Central memory CD4-positive, alpha-beta T cell (primary cell): ENCODE measurements around the gene LRTM2.

Source experiments
- DNase-seq: peaks from one replicate; pipeline ENCODE4 v3.0.0; 2022

The LRTM2 gene

DNA sequence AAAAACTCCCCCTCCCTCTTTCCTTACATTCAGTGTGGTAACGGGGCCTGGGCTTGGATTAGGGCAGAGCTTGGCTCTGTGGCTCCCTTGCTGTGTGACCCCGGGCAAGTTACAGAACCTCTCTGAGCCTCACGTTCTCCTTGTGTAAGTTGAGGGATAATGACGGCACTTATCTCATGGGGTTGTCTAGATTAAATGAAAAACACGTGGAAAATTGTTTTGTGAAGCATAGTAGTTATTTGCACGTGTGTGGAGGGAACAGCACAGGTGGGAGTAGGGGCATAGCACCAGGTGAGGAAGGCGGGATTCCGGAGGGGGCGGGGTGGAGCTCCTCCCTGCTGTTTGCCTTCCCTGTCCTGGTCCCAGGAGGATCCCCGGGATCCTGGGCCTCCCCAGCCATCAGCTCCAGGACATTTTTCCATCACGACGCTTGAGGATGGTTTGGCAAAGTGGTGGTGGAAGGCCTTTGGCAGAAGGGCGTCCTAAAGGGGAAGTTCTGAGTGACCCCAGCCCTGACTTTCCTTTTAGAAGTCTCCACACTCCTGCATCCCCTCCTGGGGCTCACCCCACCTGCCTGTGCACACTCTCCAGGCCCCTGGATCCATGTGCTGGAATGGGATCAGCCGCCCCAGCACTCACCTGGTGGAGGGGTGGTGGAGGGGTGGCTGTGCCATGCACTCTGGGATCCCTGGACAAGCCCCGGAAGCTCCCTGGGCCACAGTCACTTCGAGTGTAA lies 22.7 kb downstream of the LRTM2 start:
- no peak for DNase-seq

DNA sequence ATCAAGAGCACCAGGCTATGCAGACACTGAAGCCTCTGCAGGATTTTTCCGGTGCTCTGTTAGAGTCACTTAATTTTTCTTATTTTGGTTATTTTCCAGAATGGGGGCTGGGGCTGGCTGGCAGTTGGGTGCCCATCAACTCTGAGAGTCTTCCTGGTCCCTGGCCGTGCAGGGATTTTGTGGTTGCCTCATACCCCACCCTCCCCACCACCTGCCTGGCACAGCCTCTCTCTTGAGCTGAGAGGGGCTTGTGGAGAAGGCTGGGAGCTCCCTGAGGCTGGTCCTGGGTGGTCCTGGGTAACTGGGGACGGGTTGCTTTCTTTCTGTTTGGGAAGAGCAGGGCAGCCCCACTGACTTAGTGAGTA lies 23.3 kb downstream of the LRTM2 start:
- DNase-seq: no peak

DNA sequence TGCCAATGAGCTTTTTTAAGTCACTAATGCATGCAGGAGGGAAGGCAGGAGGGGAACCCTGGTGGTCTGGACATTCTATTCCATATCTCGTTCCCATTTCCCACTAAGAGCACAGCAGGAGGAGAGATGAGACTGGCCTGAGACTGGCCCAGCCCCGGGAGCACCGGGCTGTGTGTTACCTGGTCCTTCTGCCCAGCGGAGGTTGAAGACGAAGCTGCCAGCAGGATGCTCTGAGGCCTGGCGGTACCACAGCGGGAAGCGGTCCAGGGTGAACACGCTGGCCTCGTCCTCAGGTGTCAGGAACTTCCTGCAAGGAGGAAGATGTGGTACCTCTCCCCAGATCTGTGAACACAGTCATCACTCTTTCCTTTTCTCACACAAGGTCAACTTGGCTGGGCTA lies 23.9 kb downstream of the LRTM2 start:
- DNase-seq: no peak

- DNase-seq: no peak
Measured at GRCh38 chr12:1844661-1845409, 24.5 kb downstream of the LRTM2 start.

- no peak for DNase-seq
Measured at GRCh38 chr12:1845427-1845826, 25.1 kb downstream of the LRTM2 start.

DNA sequence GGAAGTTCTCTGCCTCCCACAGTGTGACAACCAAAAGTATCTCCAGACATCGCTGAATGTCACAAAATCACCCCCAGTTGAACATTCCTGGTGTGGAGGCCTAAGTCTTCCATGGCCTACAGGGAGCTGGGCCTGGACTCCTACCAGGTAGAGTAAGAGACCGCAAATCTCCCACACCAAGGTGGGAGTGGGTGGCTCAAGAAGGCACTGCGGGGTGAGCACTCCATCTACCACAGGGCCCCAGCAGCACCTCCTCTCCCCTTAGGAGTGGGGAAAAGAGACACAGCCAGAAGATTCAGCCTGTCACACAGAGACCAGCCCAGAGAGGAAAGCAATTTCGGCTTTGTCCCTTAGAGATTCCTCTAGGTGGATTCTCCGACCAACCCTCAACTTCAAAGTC lies 25.5 kb downstream of the LRTM2 start:
- no peak for DNase-seq

- DNase-seq: no peak
Measured at GRCh38 chr12:1846421-1847405, 26.3 kb downstream of the LRTM2 start.

GRCh38 chr12:1847411-1847810 lies 27.0 kb downstream of the LRTM2 start:
- no peak for DNase-seq

DNA sequence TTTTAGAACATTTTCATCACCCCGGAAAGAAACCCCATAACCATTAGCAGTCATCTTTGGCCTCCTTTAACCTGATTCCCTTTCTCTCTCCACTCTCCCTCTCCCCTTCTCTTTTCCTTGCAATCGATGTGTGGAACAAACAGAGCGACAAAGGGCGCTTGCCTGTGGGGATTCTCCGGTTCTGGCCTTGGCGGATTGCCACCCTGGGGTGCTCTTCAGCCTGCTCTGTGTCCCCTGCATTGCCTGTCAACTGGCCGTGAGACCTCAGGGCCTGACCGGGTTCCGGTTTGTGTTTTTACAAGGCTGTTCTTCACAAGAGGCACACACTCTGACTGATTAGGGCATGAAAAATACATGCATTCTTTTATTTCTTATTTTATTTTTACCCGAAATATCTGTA lies 27.8 kb downstream of the LRTM2 start:
- no peak for DNase-seq

DNA sequence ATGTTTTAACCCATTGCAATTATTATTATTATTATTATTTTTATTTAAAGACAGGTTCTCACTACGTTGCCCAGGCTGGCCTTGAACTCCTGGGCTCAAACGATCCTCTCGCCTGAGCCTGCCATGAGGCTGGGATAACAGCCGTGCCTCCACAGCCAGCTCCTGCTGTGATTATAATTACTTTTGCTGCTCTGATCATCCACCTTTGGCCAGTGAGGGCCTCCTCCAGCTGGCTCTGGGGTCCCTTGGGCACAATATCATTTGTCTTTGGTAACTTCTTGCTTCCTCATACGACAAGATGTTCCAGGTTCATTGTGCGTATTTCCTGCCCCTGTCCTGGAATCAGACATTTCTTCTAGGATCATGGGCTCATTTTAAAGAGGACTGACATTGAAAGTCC lies 28.4 kb downstream of the LRTM2 start:
- no peak for DNase-seq

GRCh38 chr12:1851151-1851701 lies 30.9 kb downstream of the LRTM2 start:
- no peak for DNase-seq

DNA sequence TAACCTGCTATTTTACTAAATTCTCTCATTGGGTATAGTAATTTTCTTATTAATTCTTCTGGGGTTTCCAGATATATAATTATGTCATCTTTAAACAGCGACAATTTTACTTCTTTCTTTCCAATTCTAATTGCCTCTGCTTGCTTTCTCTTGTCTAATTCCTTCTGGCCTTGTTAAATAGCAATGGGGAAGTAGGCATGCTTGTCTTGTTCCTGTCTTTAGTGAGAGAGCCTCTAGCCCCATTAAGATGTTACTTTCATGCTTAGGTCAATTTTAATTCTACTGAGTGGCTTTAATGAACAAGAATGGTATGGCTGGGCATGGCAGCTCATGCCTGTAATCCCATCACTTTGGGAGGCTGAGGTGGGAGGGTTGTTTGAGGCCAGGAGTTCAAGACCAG lies 31.7 kb downstream of the LRTM2 start:
- no peak for DNase-seq

DNA sequence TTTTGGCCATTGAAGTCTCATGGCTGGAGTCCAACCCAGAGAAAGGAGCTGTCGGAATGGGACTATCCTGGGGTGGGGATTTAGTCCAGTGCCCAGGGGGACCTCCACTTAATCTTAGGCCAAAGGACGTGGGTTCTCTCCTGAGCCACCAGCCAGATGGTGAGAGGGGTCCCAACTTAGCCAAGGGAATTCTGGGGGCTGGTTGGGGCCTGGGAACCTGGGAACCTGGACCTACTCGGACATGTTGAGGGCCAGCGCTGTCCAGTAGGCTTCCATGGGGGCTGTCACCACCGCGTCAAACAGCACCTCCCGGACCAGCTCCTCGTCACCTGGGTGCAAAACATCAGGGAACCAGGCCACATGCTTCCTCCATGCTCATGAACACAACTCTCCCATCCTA lies 33.4 kb downstream of the LRTM2 start:
- DNase-seq: no peak

DNA sequence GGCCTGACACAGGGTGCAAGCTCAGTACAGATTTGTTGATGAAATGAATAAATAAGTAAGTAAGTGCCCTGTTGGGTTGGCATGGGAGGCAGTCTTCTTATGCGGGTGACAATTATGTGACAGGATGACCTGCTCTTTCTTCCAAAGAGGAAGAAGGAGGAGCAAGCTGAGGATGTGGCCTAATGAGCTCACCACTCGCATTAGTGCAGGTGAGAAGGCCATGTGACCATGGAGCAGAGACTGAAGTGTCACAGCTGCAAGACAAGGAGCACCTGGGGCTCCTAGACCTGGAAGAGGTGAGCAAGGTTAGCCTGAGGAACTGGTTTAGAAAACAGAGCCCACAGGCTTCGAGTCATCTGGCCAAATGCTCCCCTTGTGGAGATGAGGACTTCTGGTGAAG lies 34.9 kb downstream of the LRTM2 start:
- no peak for DNase-seq

- DNase-seq: no peak
Measured at GRCh38 chr12:1857086-1857485, 36.7 kb downstream of the LRTM2 start.

DNA sequence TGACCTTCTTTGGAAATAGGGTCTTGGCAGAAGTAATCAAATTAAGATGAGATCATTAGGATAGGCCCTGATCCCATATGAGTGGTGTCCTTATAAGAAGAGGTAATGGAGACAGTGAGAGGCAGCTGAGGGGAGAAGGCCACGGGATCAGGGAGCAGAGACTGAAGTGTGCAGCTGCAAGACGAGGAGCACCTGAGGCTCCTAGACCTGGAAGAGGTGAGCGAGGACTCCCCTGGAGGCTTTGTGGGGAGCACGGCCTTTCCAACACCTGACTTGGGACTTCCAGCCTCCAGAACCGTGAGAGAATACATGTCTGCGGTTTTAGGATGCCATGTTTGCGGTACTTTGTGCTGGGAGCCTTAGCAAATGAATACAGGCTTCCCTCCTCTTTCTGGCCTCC lies 37.5 kb downstream of the LRTM2 start:
- no peak for DNase-seq

GRCh38 chr12:1858456-1858855 lies 38.1 kb downstream of the LRTM2 start:
- no peak for DNase-seq

DNA sequence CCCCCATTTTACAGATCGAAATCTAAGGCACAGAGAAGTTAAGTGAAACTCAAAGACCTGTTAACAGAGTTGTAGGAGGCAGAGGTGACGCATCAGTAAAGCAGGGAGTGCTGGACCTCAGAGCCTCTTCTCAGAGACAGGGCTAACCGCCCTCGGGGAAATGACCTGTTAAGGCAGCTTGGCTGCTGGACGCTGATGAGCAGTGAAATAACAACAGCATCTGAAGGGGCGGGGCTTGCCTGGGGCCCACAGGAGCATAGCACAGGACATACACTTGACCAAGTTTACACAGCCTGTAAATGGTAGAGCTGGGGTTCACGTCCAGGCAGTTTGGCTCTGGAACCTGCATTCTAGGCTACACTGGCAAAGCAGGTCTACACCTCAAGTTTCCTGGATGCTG lies 39.3 kb downstream of the LRTM2 start:
- no peak for DNase-seq

GRCh38 chr12:1862973-1863372 lies 42.6 kb downstream of the LRTM2 start:
- no peak for DNase-seq

GRCh38 chr12:1863823-1864222 lies 43.5 kb downstream of the LRTM2 start:
- no peak for DNase-seq

- no peak for DNase-seq
Measured at GRCh38 chr12:1864456-1864855, 44.1 kb downstream of the LRTM2 start.

- no peak for DNase-seq
Measured at GRCh38 chr12:1864867-1865266, 44.5 kb downstream of the LRTM2 start.

DNA sequence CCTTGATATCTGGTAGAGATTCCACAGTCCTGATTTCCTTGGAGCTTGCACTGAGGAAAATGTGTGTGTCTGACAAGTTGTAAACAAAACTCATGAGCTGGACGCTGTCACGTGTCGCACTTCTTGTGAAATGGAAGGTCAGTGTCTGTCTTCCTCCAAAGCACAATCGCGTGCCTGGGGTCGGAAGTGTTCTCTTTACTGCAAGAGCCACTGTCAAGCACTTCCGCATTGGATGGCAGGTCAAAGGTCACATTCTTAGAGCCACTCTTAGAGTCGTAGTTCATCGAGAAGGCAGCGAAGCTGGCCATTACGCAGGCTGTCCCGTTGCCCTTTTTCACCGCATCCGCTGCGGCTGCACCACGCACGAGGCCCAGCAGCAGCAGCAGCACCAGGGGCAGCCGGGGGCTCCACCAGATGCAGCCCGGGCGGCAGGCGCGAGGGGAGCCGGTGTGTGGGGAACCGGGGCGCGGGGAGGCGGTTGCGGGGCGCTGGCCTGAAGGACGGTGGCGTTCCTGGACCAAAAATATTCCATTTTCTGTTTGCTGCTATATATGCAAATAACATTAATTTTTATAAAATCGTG lies 45.0 kb downstream of the LRTM2 start:
- DNase-seq: no peak
